NCI-H345 treated with DMSO at 0.1 percent for 48 hours (cell line): ENCODE results near the gene C1orf198.

Experiments
- DNase-seq: peaks from one replicate; lab custom pipeline; 2025; ENCODE audit not compliant: unreplicated experiment; lab: John Stamatoyannopoulos, UW

C1orf198 gene

DNA sequence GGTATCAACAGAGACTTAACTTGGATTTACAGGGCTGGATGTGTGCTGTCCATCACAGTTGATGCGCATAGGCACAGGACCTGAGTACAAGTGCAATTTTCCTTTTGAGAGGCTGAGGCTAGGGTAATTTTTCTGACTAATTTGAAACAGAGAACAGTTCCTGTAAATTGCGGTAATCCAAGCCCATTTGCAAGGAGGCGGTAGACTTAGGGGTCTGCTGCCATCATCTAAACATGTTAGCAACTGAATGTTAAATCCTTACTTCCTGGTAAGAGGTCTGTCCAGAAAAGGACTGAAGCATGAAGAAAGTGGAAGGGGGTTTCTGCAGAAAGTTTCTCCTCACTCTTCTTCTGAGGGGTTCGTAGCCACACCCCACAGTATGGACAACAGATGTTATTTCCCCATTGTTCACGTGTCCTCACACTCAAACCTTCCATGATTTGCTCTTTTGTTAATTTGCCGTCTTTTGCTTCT, 23.7 kb upstream of the C1orf198 start:
- no peak for DNase-seq

DNA sequence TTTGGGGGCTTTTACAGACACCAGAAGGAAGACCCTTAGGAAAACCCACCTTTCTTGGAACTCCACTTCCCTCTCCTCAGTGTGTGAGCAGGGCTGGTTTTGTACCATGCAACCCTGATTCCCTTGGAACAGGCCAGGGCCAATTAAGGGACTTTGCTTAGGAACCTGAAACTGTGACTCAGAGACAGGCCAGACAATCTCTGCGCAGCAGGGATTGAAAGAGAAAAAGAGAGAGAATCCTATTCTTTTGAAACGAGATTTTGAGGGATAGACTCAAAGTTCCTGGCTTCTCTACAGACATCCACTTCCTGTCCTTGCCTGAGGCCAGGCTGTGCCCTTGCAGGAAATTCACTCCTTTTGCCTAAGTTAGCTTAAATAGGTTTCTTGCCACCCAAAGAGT, 23.1 kb upstream of the C1orf198 start:
- DNase-seq = no peak

DNA sequence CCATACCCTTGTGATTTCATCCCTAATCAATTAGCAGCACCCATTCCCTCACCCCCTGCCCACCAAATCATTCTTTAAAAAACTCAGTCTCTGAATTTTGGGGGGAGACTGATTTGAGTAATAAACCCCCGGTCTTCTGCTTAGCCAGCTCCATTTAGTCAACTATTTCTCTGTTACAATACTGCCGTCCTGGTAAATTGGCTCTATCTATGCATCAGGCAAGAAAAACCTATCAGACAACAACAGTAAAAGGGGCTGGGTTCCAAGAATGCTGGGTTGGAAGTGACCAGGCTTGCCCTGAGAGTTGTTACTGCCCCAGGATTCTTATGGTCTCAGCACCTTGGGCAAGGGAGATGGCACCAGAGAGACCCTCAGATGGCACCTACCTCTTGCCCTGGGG, 16.3 kb upstream of the C1orf198 start:
- DNase-seq = no peak

DNA sequence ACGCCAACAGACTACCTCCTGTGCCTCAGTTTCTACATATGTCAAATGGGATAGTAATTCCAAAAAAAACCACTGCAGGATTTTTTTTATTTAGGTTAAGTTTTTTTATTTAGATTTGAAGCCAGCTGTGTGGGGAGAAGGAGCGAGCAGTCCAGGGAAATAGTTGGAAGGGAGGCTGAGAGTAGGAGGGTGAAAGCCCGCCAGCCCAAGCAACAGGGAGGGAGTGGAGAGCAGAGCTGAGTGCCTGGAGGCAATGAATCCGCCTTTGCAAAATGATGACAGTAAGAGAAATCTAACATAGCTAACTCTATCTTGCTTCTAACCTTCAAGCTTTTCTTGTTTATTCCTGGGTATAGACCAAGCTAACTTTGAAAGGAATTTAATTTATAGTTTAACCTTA, 15.6 kb upstream of the C1orf198 start:
- DNase-seq = no peak

DNA sequence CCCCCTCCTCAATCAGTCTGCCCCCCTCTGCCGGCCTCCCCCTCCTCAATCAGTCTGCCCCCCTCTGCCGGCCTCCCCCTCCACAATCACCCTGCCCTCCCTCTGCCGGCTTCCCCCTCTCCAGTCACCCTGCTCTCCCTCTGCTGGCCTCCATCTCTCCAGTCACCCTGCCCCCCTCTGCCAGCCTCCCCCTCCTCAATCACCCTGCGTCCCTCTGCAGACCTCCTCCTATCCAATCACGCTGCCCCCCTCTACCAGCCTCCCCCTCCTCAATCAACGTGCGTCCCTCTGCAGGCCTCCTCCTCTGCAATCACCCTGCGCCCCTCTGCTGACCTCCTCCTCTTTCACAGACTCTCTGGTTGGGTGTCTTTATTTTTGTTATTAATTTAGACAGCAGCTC, 11.5 kb upstream of the C1orf198 start:
- DNase-seq = no peak

DNA sequence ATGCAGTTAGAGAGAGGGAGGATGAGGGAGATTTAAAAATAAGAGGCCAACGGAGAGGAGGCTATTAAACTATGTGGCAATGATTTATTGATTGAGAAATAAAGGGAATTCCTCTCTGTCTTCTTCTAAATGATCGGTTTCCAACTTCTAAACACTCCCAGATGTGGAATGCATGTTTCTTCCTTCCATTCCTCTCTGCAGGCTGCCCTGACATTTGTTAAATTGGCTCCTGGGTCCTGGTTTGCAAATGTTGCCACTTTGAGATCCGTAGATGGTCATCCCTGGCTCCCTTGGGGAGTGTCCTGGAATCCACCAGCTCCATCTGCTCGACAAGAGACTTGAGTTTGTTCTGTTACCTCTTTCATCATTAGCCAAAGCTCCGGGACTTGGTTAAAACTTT, 10.3 kb upstream of the C1orf198 start:
- no peak for DNase-seq

DNA sequence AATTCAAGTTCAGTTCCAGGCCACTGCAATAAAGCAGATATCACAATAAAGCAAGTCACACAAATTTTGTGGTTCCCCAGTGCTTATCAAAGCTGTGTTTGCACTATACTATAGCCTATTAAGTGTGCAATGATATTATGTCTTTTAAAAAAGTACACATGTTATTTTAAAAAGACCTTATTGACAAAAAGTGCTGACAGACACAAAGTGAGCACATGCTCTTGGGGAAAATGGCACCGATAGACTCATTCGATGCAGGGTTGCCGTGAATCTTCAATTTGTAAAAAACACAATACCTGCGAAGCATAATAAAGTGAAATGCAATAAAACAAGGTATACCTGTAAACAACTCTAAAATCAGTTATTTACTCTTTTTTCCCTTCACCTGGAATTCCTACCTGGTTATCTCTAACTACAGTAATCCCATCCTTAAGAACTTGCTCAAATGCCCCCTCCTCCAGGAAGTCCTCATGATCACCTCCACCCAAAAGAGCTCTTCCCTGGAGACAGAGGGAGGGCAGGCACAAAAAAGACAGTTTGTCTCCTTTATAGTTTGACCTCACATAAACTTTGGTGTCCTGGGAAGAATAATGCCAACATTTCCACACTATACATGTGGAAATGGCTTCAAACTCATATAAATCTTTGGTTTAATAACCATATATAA, 9.7 kb upstream of the C1orf198 start:
- no peak for DNase-seq

DNA sequence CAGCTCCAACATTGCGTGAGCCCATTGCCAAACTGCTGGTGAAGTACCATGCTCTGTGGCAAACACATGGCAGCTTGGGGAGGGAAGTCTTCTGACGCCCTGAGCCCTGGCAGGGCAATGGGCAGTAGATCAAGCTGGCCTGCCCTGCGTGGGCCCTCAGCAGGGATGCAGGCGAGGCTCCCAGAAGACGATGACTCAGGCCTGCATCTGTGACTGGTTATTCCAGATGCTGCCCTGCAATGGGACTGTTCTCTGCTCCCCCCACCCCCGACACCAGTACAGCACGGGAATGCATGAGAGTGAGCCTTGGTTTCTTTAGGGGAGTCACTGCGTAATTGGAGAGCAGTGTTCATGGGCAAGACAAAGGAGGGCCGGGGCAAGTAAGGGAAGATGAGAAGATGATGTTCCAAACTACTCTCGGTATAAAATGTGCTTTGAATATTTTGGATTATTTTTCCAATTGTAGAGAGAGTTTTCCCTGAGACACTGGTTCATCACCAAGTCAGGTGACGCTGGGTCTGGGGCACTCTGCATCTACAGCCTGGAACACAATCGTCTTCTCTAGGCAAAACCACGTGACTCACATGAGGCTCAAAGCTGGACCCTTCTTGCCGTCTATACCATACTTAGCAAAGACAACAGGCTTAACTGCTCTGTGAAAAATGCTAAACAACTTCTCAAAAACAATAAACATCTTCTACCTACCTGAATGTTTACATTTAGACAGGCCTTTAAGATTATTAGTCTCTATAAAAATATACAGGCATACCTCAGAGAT, 9.0 kb upstream of the C1orf198 start:
- DNase-seq = no peak

DNA sequence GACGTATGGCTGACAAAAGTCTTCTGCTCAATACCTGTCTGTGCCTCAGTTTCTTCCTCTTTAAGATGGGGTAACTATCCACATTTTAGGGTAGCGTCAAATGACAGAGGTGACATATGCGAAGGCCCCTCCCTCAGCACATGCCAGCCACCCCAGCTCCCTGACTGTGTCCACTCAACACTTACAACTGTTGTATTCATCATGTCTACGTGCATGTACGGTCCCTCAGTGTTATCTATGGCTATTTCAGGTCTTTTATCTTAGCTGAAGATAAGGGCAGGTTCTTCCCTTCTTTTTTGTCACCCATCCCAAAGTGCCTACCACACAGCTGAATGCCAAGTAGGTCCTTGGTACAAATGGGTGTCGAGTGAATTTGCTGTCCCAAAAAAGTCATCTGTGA, 8.3 kb upstream of the C1orf198 start:
- DNase-seq = no peak

DNA sequence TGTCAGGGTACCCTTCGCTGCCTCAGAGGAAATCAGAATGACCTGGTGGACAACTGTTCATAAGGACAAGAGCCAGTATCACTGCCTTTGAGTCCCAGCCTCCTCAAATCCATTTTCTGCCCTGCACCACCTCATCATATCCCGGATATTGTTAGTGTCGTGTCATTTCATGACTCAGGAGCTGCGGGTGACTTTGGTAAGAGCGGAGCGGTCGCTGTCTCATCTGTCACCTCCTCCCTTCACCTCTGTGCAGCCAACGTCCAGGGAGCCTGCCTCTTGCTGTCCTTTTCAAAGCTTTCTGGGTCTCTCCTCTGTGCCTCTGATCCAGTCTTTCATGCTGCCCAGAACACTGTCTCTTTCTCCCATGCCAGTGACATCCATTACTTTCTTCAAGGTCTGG, 7.0 kb upstream of the C1orf198 start:
- DNase-seq = no peak

DNA sequence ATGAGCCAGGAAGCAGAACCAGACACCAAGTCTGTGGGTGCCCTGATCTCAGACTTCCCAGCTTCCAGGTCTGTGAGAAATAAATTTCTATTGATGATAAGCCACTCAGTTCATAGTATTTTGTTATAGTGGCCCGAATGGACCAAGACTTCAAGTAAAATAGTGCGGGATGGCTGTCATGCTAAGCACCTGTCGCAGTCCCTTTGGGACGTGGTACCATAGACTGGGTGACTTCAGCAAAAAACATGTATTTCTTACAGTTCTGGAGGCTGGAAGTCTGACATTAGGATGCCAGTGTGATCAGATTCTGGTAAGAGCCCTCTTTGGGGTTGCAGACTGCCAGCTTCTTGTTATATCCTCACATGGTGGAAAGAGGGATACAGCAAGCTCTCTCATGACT, 2.6 kb upstream of the C1orf198 start:
- DNase-seq = no peak

DNA sequence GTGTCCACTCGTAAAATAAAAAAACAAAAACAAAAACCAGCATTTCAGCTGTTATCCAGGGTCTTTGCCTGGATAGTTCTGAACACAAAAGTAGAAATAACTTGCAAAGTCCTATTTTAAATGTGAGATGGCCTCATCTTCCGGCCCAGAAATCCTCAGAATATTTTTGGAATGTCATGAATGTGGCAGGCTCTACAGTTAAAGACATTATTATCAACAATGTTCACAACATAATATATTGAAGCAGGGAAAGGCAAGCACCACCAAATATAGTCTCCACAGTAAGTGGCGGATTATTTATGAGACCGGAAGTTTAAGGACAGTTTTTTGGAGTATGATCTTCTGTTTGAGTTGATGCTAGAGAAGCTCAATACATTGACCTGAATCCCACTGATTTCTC, 1.2 kb upstream of the C1orf198 start:
- no peak for DNase-seq

DNA sequence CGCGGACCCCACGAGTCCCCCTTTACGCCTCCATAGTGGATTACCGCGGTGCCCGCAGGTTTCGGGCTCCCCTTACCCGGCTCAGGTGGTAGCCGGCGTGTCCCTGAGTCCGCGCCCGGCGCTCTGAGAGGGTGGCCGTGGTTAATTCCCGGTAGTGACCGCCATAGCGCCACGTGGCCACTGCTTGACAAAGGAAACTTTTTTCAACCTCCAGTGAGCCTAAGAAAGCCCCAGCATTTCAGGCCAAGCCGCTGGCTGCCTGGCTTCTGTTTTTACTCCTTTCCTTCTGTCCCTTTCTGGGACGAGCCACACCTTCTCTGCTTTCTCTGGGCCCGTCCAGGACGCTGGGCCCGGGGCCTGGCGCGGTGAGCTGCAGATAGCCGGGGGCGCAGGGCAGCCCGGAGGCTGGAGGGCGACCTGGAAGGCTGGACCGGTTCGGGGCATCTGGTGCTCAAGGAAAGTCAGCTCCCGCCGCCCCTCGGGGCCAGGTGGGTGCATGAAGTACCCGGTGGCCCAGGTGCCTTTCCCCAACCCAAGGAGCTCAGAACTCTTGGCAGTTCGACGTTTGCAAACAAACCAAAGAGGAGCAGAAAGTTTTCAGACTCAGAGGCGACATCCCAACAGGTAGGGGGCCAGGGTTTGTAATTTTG, 540 bp upstream of the C1orf198 start:
- peak; percentile 55 for DNase-seq

DNA sequence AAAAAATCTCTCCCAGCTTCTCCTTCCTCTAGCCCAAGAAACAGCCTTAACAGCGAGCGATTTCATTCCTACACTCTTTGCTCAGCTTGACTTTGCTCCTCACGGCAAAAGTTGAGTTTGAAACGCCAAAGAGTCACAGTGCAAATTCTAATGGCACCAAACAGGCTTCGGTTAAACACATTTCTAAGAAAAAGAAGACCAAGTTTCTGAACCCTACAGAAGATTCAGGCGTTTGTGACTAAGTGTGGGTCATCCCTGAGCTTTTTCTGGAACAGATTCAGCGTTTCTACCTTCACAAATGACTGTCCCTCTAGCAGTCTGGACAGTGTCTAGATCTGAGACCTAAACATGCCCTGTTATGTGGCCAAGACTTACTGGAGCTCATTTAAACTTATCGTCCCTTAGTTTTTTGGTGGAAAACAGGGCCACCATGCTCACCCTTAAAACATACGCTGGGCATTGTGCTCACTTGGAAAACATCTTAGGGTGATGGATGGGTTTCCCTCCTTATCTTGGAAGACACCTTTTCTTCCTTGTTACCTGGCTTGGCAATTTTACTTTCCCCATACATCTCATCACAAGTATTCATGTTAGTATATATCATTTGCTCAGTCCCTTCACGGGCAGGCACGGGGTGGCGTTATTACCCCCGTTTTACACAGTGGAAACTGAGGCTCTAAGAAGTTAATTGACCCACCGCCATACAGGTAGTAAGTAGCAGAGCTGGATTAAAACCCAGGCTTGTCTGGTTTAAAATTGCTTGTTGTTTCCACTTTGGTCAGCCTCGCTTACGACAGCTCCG, 1.0 kb downstream of the C1orf198 start:
- DNase-seq = no peak

DNA sequence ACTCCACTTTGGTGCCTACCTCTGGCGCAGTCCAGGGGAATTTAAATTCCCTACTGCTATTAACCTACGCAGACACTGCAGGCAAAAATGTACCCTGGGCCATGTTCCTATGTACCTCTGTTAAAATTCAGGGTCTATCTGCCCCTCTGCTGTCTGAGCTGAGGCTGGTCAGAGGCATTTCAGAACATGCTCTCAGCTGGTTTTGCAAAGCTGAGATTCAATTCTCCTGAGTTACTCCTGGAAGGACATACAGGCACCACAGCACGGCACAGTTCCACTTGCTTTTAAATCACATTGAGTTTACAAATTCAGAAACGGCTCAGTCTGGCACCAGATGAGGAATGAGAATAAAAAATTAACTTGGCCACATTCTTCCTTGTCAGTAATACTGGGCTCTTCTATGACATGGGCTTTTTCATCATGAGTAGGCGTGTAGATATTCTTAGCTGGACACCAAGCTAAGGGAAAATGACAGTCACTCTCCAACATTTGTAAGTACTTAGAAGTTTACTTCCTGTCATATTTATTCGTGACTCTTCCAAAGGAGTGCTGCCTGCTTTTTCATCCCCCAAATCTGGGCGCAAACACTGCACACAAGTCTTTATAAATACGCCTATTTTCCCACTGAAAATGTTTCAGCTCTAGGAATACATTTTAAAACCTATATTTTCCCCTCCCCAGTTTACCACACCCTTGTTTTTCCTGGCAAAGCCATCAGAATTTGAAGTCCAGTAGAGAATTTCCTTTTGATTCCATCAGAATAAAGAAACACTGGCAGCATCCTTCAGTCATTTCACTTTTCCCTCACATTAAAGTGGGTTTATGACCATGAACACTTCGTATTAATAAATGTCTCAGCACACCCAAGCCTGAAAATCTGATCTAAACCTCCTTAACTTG, 1.9 kb downstream of the C1orf198 start:
- DNase-seq = no peak

DNA sequence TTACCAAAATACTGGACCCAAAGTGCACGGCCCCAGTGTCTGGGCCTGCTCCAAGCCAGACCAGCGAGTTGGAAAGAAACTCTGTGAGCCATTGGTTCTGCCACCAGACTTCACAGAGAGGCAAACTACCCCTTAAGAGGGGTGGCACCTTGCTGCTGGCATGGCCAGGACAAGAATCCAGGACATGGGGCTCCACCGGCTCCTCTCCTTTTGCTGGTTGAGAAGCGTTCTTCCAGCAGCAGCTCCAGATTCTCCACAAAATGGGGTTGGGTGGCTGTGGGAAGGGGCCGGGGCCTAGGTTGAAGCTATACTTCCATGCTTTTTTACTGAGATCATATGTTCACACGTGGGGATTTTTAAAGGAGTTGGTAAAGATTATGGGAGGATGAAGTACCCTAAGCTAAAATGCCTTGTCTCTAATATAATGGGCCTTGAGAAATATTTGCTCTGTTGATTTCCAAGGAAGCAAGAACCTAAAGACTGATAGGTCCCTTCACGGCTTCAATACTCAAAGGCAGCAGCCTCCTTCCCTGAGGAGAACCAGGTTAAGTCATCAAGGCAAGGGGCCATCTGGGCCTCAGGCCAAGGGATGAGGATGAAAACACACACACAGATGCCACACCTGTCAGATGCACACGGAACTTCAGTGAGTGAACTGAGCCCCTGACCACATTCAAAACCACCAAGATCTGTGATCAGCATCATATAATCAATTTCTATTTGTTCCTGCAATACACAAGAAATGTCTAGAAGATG, 3.1 kb downstream of the C1orf198 start:
- DNase-seq = no peak

DNA sequence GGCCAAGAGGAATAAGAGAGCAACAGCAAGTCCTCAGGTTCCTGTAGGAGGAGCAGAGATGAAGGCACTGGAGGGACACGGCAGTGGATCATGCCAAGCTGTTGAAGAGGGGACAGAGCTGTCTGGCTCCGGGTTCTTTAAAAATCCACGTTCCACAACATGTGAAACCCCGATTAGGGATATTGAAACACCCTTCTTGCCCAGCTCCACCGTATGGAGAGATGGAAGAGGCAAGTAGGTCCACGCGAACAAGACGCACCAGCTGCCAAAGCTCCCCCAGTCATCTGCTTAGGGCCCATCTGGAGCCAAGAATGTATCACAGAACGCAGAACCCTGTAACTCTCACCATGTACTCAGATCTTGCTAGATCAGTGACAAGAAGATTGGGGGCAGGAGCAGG, 3.9 kb downstream of the C1orf198 start:
- no peak for DNase-seq

DNA sequence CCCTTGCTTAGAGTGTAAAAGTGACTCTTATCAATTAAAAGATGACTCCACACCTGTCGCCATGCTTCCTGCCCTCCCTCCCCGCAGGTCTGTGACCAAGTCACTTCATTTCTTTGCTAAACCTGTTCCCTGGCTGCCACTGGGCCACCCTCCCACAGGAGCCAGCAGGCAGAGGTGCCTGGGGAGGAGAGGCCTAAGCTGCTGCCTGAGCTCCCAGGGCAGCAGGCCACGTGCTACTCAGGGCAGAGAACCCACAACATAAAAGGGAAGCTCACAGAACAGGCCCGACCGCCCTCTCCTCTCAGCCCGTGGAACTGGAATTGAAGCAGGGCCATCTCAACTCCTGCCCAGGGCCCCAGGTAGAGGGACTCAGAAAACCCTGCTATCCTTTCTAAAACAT, 4.9 kb downstream of the C1orf198 start:
- no peak for DNase-seq

DNA sequence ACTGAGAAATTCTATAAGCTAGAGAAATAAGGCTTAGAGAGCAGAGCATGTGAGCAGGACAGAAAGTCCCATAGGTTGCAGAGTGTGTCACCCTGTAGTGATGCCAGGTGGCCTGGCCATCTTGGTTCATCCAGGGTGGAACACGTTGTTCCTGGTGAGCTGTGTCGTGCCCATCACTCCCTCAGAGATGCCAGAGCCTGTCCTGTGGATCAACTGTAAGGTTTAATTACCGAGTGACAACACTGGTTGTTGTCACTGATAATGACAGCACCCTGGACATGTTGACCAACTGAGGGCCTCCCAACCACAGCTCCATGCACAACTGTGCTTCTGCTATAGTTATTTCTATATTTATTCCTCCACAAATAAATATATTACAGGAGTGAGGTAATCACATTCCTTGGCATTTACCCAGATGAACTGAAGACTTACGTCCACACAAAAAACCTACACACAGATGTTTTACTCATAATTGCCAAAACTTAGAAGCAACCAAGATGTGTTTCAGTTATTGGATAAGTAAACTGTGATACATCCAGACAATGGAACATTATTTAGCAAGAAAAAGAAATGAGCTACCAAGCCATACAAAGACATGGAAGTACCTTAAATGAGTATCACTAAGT, 6.2 kb downstream of the C1orf198 start:
- no peak for DNase-seq
